HUES48 (cell line): ENCODE results near the gene DLEC1.
"Not testable (repeated sequence)": the region's sequence is repeated elsewhere in the genome, so short reads cannot be mapped to it uniquely, and the experiment has no call there.

Source experiments
- H3K27ac ChIP-seq: one replicate; pipeline ENCODE4 v1.7.0; 2013; ENCODE audit warnings: low read depth, low read length, inconsistent platforms
- H3K27me3 ChIP-seq: 2 replicates; pipeline ENCODE4 v1.6.1; 2013; ENCODE audit warnings: mild to moderate bottlenecking, low read length; ENCODE audit not compliant: control insufficient read depth, insufficient read depth
- H3K36me3 ChIP-seq: 2 replicates; pipeline ENCODE4 v1.6.1; 2013; ENCODE audit warnings: low read length; ENCODE audit not compliant: control insufficient read depth, insufficient read depth
- H3K4me1 ChIP-seq: 2 replicates; pipeline ENCODE4 v1.6.1; 2013; ENCODE audit warnings: mild to moderate bottlenecking, low read length; ENCODE audit not compliant: control insufficient read depth, insufficient read depth
- H3K4me3 ChIP-seq: 2 replicates; pipeline ENCODE4 v1.5.1; 2013; ENCODE audit warnings: mild to moderate bottlenecking, low read depth, low read length
- H3K9ac ChIP-seq: 2 replicates; pipeline ENCODE4 v1.6.1; 2013; ENCODE audit warnings: mild to moderate bottlenecking, low read depth, low read length, moderate library complexity
- H3K9me3 ChIP-seq: 2 replicates; pipeline ENCODE4 v1.6.1; 2013; ENCODE audit warnings: low read length; ENCODE audit not compliant: control insufficient read depth, insufficient read depth

DLEC1 gene

DNA sequence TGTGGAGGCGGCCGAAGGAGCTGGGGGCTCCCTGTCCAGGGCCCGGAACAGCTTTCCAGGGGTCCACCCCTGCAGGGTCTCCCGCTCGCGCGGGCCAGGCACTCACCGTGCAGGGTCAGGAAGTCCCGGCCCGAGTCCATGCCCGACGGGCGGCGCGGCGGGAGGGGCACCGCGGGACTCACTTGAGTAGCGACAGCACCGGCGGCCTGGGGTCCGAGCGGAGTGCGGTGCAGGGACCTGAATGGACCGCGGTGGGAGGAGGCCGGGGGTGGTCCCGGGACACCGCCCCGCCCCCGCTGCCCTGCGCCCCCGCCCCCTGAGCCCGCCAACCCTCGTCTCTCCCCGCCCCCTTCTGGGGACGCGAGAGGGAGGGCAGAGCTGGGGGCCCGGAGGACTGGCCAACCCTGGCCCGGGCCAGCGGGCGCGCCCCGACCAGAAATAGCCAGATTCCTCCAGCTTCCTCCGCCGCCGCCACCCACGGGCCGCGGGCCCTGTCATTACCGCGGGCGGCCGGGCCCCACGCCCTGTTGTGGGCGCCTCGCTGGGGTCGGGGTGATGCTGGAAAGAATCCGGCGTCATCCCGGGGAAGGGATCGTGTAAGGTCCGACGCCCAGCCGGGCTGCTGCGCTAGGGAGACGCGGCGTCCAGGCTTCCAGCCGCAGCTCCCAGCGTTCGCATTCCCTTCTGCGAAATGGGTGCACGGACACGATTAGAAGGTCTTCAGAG is 9.4 kb upstream of the DLEC1 start, which contains the start of gene PLCD1:
PLCD1 (minus strand) TSS at position 243 of the 726 bp plus-strand sequence; CDS start at position 140, 103 bp downstream.
- no peak within 1 kb of the TSS for H3K27ac ChIP-seq
- no peaks in the 10 kb centered on the region for H3K9me3 ChIP-seq
- peak within 1 kb of the TSS; percentile 73 for H3K4me3 ChIP-seq
- H3K9ac ChIP-seq, result peak within 1 kb of the TSS; percentile 29; the same call in 1 of the 2 replicates
- H3K36me3 ChIP-seq, result no peaks in the 10 kb centered on the region
- H3K4me1 ChIP-seq, result peaks cover 12% of the 10 kb centered on the region
- H3K27me3 ChIP-seq, result peaks cover 69% of the 10 kb centered on the region

DNA sequence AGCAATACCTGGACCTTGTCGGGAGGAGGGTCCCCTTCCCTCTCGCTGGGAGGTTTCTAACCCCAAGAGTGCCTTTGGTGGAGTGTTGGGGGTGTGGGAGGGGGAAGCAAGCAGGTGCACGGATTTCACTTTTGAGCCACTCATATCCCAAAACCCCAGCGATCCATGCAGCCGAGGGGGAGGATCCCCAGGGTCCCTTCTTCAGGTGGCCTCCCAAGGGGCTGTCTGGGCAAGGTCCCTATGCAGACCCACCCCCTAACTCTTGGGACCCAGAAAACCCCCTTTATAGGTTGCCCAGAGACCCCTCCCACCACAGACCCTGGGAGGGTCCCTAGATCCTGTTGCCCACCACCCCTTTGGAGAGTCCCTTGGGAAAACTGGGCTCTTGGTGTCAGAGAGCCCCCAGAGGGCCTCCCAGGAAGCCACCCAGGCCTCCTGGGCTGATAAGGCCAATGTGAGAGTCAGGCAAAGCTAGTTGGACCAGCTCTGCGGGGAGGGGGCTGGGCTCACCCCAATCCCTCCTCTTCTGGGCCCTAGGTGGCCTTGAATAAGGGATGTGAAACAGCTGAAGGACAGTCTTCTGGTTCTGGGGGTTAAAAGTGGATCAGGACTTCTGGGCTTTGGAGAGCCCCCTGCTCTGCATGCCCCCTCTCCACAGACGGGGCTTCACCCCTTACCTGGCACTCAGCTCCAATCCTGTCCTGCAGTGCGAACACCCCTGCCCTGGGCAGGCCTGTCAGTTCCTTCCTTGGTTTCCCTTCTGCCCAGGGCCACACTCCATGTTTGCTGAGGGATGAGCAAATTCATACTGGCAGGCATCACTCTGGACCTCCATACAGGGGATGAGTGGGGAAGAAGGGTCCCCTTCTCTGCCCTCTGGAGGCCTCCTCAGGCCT is 8.6 kb upstream of the DLEC1 start:
- Histone ChIP-seq H3K27ac (no peak overlapping the region), H3K36me3 (no peaks in the 10 kb centered on the region), H3K9ac (no peak overlapping the region; the same call in 1 of the 2 replicates), H3K9me3 (no peaks in the 10 kb centered on the region), H3K27me3 (peaks cover 67% of the 10 kb centered on the region), H3K4me3 (peak overlapping the region; percentile 73), H3K4me1 (peaks cover 10% of the 10 kb centered on the region)

DNA sequence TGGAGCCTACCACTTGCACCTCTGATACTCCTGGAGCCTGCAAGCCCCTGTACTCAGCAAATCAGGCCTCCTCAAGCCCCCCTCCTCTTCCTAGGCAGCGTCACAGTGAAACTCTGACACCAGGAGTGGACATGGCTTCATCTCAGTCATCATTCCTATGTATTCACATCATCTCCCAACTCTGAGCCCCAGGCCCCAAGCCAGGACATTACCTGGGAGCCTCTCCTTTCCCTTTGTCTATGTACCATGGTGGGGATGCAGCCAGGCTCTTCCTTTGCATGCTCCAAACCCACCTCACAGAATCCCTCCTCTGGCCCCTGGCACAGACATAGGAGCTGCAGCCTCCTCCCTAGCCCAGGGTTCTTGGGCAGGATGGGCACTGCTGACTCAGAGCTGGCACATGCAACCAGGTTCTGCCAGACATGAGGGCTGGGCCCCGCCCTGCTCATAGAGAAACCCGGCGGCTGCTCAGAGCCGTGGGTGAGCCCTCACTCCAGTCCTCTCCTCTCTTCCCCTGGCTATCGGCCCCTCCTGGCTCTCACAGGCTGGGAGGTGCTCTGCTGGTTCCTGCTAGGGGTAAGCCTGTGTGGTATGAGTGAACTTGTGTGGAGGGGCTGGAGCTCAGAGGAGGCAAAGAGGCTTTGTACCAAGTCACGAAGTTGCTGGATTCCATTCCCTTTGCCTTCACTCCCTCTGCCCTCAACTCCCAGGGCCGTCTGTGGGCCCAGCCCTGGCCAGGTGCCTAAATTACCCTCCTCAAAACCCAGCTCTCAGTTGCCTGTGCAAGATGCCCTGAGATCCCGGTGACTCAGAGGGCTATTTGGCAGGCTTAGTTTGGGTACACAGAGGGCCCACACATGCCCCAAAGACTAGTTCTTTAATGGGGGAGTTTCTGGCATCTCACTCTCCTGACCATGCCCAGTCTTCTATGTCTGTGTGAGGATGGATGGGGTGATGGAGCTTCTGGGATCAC is 7.7 kb upstream of the DLEC1 start:
- Histone ChIP-seq H3K9me3 (no peaks in the 10 kb centered on the region), H3K4me3 (no peak overlapping the region), H3K36me3 (no peaks in the 10 kb centered on the region), H3K4me1 (0 out of 2 replicates have a peak, but pooled peaks cover 4% of the 10 kb centered on the region), H3K27ac (no peak overlapping the region), H3K9ac (no peak overlapping the region), H3K27me3 (peaks cover 58% of the 10 kb centered on the region)

DNA sequence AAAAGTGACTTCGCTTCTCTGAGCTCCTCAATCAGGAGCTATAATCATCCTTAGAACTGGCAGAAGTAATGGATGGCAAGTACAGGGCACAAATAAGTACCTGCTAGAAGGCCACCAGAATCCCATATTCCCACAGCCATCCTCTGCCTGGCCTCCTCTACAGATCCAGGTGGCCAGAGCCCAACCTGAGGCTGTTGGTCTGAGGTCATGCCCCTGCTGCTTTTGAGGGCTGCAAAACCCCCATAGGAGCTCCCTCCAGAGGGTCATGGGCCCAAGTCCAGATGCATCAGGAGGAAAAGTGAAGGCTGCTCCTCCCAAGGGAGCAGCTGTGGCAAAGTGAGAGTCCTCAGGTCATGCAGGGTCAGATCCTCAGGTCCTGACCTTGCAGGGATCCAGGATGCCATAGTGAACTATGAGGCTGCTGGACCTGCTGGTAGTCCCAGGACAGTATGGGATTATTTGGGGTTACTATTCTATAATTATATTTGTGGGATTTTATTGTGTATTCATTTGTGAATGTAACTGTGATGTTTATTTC is 6.6 kb upstream of the DLEC1 start:
- no peaks in the 10 kb centered on the region for H3K9me3 ChIP-seq
- H3K27me3 ChIP-seq, result peaks cover 47% of the 10 kb centered on the region
- H3K4me1 ChIP-seq, result 0 out of 2 replicates have a peak, but pooled peaks cover 4% of the 10 kb centered on the region
- no peak overlapping the region for H3K9ac ChIP-seq
- no peak overlapping the region for H3K27ac ChIP-seq
- H3K4me3 ChIP-seq, result no peak overlapping the region
- no peaks in the 10 kb centered on the region for H3K36me3 ChIP-seq

DNA sequence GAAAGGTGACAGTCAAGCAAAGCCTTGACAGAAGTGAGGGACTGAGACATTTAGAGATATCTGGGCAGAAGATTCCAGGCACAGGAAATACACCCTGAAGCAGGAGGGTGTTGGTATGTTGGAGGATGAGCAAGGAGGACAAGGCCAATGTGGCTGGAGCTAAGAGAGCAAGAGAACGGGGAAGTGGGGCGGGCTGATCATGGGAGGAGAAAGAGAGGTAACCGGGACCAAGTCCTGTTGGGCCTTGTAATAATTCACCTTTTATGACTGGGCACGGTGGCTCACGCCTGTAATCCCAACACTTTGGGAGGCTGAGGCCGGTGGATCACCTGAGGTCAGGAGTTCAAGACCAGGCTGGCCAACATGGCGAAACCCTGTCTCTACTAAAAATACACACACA is 5.4 kb upstream of the DLEC1 start:
- H3K9ac ChIP-seq, H3K9me3 ChIP-seq, H3K4me3 ChIP-seq, H3K27ac ChIP-seq, H3K4me1 ChIP-seq, H3K36me3 ChIP-seq: not testable (repeated sequence)
- peaks cover 36% of the 10 kb centered on the region for H3K27me3 ChIP-seq

DNA sequence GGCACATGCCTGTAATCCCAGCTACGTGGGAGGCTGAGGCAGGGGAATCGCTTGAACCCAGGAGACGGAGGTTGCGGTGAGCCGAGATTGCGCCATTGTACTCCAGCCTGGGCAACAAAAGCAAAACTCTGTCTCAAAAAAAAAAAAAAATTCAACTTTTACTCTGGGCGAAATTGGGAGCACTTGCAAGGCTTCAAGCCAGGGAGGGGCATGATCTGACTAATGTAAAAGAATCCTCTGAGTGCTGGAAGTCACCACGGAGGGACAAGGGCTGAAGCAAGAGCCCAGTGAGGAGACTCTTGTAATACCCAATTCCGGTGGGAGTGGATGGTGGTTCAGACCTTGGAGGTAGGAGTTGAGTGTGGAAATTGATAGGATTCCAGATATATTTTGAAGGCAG is 4.7 kb upstream of the DLEC1 start:
- not testable (repeated sequence) for H3K9me3 ChIP-seq, H3K36me3 ChIP-seq, H3K27ac ChIP-seq, H3K4me3 ChIP-seq, H3K9ac ChIP-seq, H3K4me1 ChIP-seq
- H3K27me3 ChIP-seq, result peaks cover 36% of the 10 kb centered on the region

DNA sequence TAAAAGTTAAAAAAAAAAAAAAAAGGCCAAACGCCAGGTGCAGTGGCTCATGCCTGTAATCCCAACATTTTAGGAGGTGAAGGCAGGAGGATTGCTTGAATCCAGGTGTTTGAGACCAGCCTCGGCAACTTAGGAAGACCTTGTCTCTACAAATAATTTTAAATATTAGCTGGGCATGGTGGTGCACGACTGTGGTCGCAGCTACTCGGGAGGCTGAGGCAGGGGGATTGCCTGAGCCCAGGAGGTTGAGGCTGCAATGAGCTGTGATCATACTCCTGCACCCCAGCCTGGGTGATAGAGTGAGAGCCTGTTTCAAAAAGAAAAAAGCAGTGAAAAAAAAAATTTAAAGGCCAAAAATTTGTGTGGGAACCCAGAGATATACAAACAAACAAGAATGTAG is 2.7 kb upstream of the DLEC1 start:
- H3K27me3 ChIP-seq, result peaks cover 33% of the 10 kb centered on the region
- no peak overlapping the region for H3K9ac ChIP-seq
- H3K4me1 ChIP-seq, result peaks cover 9% of the 10 kb centered on the region
- no peaks in the 10 kb centered on the region for H3K36me3 ChIP-seq
- no peaks in the 10 kb centered on the region for H3K9me3 ChIP-seq
- no peak overlapping the region for H3K4me3 ChIP-seq
- no peak overlapping the region for H3K27ac ChIP-seq

DNA sequence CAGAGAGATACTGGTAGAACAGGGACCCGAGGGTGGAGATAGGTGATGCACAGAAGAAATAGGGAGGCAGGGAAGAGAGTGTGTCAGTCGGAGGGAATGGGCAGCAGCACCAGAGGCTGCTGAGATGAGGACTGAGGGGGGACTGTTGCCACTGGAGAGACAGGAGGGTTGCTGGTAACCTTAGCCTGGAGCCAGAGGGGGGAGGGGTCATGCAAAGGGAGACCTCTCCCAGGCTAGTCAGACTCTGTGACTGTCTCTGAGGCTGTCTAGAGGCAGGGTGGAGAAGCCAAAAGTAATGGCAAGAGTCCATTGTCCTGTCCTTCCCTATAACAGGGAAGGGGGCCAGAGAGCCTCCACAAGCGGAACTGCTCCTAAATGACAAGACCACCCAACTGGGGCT is 2.1 kb upstream of the DLEC1 start:
- Histone ChIP-seq H3K9me3 (no peaks in the 10 kb centered on the region), H3K9ac (no peak overlapping the region), H3K4me1 (peaks cover 9% of the 10 kb centered on the region), H3K27ac (no peak overlapping the region), H3K36me3 (no peaks in the 10 kb centered on the region), H3K4me3 (no peak overlapping the region), H3K27me3 (peaks cover 27% of the 10 kb centered on the region)

DNA sequence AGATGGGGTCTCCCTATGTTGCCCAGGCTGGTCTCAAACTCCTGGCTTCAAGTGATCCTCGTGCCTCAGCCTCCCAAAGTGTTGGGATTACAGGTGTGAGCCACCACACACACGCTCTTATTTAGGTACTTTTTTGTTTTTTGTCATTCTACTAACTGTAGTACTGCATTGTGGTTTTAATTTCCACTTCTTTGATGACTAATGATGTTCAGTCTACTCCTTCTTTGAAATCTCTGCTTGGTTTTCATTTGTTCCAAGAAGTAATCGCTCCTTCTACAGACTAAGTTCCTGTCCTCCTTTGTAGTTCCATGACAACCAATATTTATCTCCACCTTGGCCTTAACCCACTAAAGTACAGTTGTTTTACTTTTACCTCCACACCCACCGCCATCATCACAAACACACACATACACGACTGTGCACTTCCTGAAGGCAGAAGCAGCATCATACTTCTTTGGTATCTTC is 529 bp upstream of the DLEC1 start:
- H3K9me3 ChIP-seq, result no peaks in the 10 kb centered on the region
- H3K9ac ChIP-seq, result no peak overlapping the region
- H3K27me3 ChIP-seq, result peaks cover 23% of the 10 kb centered on the region
- H3K4me3 ChIP-seq, result peak overlapping the region; percentile 80
- H3K36me3 ChIP-seq, result no peaks in the 10 kb centered on the region
- H3K27ac ChIP-seq, result no peak overlapping the region
- peaks cover 9% of the 10 kb centered on the region for H3K4me1 ChIP-seq

DNA sequence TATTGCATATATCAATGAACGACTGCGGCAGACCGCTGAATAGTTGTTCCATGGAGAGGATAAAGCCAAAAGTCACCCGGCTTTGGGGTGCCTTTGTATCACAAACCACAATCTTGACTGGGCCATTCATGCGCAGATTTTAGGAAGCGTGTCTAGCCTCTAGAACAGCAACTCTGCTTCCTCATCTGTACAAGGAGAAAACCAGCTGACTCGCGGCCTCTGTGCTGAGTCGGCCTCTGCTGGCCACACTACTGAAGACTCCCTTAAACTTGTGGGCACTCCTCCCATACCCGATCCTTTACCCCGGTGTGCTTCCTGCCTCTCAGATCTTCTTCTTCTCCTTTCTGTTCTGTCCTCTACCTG is 872 bp downstream of the DLEC1 start:
- no peaks in the 10 kb centered on the region for H3K9me3 ChIP-seq
- no peak overlapping the region for H3K9ac ChIP-seq
- H3K36me3 ChIP-seq, result no peaks in the 10 kb centered on the region
- peak overlapping the region; percentile 80 for H3K4me3 ChIP-seq
- H3K27me3 ChIP-seq, result peaks cover 23% of the 10 kb centered on the region
- H3K4me1 ChIP-seq, result peaks cover 9% of the 10 kb centered on the region
- no peak overlapping the region for H3K27ac ChIP-seq
